Measurements from ENCODE around the gene NUMBL.
A peak's percentile ranks its signal among the peaks of the same experiment; 100 is the strongest.

NUMBL gene

GRCh38 chr19:40690693-40691420 is 406 bp upstream of the NUMBL start:
- peak; percentile 88 to 89 for DNase-seq (ENCODE audit: low read depth in 2 of 2)

- no peak for DNase-seq (ENCODE audit: low read depth in 2 of 2)
Observed at GRCh38 chr19:40689339-40690049, 957 bp downstream of the NUMBL start.

DNA sequence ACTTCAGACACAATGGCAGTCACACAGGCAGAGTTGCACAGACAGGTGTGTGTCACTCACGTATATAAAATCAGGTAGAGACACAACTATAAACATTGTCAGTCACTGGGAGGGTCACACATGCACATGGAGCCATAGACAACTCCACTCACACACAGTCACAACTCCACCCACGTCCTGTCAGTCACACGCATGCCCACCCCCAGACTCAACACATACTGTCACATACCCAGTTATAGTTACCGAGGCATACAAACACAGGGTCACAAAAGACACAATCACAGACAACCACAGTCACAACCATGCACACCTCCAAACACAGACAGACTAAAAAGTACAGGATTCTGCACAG is 1.5 kb downstream of the NUMBL start:
- no peak for DNase-seq (ENCODE audit: low read depth in 2 of 2)

GRCh38 chr19:40688309-40688708 is 2.1 kb downstream of the NUMBL start:
- no peak for DNase-seq (ENCODE audit: low read depth in 2 of 2)

GRCh38 chr19:40687525-40688016 is 2.9 kb downstream of the NUMBL start:
- DNase-seq (ENCODE audit: low read depth in 2 of 2): no peak

GRCh38 chr19:40686882-40687524 is 3.4 kb downstream of the NUMBL start:
- no peak for DNase-seq (ENCODE audit: low read depth in 2 of 2)

GRCh38 chr19:40685563-40685962 is 4.9 kb downstream of the NUMBL start:
- DNase-seq (ENCODE audit: low read depth in 2 of 2): no peak

- DNase-seq (ENCODE audit: low read depth in 2 of 2): no peak
Observed at GRCh38 chr19:40685016-40685526, 5.4 kb downstream of the NUMBL start.

- no peak for DNase-seq (ENCODE audit: low read depth in 2 of 2)
Observed at GRCh38 chr19:40684280-40684679, 6.2 kb downstream of the NUMBL start.

DNA sequence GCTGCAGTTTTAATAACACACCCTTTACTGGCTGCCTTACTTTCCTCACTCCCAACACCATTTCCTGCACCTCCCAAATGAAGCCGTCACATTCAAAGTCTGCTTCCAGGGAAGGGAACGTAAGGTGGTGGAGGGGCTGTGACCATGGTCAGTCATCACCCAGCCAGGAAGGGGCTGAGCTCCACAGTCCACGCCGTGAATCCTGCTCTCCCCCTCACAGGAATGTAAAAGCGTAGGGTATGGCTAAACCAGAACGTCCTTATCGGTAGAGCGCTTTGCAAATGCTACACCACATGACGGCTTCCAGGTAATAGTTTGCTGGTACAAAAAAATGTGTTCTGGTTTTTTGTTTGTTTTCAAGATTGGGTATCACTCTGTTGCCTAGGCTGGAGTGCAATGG is 7.0 kb downstream of the NUMBL start:
- no peak for DNase-seq (ENCODE audit: low read depth in 2 of 2)

DNA sequence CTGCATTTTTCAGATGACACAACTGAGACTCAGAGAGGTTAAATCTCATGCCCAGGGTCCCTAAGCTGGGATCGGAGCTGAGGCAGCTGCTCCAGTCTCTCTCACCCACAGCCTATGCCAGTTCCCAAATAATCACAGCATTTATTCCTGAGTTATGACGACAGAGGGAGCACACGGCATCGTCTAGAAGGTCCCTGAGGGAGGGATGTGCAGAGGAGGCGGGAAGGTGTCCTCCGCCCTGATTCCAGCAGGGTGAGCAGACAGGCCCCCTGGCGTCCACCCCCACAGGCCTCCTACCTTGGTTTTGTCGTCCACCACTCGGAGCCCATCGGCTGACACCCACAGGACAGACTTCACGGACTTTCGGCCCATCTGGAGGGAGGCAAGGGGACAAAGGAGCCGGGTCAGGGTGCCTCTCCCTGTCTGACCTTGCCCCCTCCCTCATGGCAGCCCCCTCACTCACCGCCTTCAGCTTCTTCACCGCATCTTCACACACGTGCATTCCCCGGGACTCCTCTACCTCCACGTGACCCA is 8.0 kb downstream of the NUMBL start:
- DNase-seq (ENCODE audit: low read depth in 2 of 2): no peak

DNA sequence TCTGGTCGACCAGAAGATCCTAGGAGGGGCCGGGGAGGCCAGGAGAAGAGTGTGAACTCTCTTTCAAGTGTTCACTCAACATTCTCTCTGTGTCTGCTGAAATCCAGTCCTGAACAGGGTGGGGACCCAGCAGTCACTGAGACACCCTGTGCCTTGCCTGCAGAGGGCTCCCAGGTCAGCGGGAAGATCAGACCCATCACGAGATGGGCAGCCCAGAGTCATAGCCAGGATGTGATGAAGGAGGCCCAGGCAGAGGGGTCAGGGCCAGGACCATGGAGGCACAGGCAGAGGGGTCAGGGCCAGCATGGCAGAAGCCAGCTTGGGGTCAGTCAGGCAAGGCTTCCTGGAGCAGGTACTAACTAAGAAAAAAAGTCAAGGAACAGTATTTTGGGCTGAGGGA is 9.4 kb downstream of the NUMBL start:
- DNase-seq (ENCODE audit: low read depth in 2 of 2): no peak

GRCh38 chr19:40677156-40677555 is 13.3 kb downstream of the NUMBL start:
- no peak for DNase-seq (ENCODE audit: low read depth in 2 of 2)

GRCh38 chr19:40674291-40674690 is 16.2 kb downstream of the NUMBL start:
- DNase-seq (ENCODE audit: low read depth in 2 of 2): no peak

GRCh38 chr19:40673397-40673796 is 17.1 kb downstream of the NUMBL start:
- DNase-seq (ENCODE audit: low read depth in 2 of 2): no peak

DNA sequence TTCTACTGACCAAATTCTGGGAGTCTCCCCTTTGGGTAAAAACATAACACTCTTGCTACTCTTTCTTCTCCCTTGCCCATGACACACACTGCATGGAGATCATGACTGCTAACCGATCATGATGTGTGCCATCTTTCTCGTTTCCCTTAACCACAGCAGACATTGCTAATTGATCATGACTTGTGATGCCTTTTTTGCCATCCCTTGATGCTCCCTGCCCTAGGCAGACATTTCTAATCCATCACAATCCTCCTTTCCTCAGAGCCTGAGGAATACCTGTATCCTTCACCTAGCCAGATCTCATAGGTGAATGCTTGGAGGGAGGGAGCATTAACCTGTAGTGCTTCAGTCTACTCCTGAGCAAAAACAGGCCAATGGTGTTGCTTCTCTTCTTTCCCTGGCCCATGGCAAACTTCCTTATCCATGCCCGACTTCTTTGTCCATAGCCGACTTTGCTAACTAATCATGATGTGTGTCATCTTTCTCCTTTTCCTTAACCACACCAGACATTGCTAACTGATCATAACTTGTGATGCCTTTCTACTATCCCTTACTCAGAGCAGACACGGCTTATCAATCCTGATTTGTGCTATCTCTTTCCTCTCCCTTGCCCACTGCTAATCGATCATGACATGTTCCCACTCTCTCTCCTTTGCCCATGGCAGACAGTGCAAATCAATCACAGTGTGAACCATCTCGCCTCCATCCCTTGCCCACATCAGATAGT is 17.7 kb downstream of the NUMBL start:
- no peak for DNase-seq (ENCODE audit: low read depth in 2 of 2)

GRCh38 chr19:40672038-40672437 is 18.4 kb downstream of the NUMBL start:
- DNase-seq (ENCODE audit: low read depth in 2 of 2): no peak

DNA sequence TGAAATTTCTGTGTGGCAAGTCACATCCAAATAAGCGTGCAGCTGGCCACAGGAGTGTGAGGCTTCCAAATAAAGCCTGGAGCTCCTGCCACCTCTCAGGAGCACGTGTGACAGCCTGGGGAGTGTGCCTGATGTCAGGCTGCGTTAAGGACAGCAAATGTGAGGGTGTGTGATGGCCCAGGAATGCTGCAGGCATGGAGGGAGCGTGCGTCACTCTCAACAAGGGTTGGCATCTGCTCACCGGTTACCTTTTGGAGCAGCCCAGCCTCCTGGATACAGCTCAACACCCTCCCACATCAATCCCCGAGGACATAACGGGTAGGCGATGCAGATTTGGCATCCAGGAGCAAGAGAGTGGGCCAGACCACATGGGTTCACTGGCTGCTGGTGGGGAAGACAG is 19.0 kb downstream of the NUMBL start:
- DNase-seq (ENCODE audit: low read depth in 2 of 2): no peak

- no peak for DNase-seq (ENCODE audit: low read depth in 2 of 2)
Observed at GRCh38 chr19:40668991-40669614, 21.3 kb downstream of the NUMBL start.

GRCh38 chr19:40667602-40668001 is 22.8 kb downstream of the NUMBL start:
- DNase-seq (ENCODE audit: low read depth in 2 of 2): no peak

DNA sequence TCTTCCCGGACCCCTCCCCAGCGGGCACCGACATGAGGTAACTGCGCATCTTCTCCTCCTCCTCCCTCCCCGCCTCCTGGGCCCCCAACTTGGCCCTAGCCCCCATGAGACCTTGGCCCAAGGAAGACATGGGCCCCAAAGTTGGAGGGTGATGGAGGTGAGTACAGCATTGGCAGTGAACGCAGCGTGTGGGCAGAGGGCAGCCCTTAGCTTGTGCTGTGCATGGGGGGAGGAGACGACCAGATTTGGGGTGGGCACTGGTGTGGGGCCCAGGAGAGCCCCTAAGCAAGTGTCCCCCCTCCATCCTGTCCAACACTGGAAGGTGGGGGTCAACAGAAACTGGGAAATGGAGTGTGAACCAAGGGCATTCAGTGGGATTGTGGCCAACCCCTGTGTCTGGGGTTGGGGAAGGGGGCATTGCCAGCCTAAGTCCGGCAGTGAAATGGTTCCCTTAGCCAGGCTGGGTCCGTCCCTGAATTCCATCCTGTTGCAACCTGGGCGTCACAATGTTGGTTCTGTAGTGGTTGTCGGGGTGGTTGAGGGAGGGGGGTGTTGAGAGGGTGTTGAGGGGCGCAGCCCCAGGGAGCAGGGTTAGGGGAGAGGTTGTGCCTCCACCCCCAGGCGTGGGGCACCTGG is 23.5 kb downstream of the NUMBL start:
- no peak for DNase-seq (ENCODE audit: low read depth in 2 of 2)
